ENCODE measurements around the gene FAM83G.
"Not testable (repeated sequence)": the region's sequence is repeated elsewhere in the genome, so short reads cannot be mapped to it uniquely, and the experiment has no call there.

The FAM83G gene

GRCh38 chr17:18933102-18934058 lies 71.2 kb downstream of the FAM83G start:
- TF ChIP-seq CTCF (IDR thresholded peaks at IDR 0.05; ENCODE audit: borderline replicate concordance, insufficient read depth, low read depth, low read length), result no peak
- no peak overlapping the region for H3K4me3 ChIP-seq (ENCODE audit: low read depth, low read length)

- no peak for TF ChIP-seq CTCF (IDR thresholded peaks at IDR 0.05; ENCODE audit: borderline replicate concordance, insufficient read depth, low read depth, low read length)
- no peak overlapping the region for H3K4me3 ChIP-seq (ENCODE audit: low read depth, low read length)
These were observed 72.1 kb downstream of the FAM83G start for GRCh38 chr17:18932360-18933055.

GRCh38 chr17:18928628-18929125 lies 75.9 kb downstream of the FAM83G start:
- H3K4me3 ChIP-seq (ENCODE audit: low read depth, low read length), result no peak overlapping the region
- TF ChIP-seq CTCF (IDR thresholded peaks at IDR 0.05; ENCODE audit: borderline replicate concordance, insufficient read depth, low read depth, low read length), result no peak

GRCh38 chr17:18925187-18925586 lies 79.4 kb downstream of the FAM83G start:
- TF ChIP-seq CTCF (IDR thresholded peaks at IDR 0.05; ENCODE audit: borderline replicate concordance, insufficient read depth, low read depth, low read length), result no peak

GRCh38 chr17:18922596-18922995 lies 82.0 kb downstream of the FAM83G start:
- not testable (repeated sequence) for H3K4me3 ChIP-seq (ENCODE audit: low read depth, low read length)

More at GRCh38 chr17:18925187-18925586, 79.4 kb downstream of the FAM83G start:
- H3K4me3 ChIP-seq (ENCODE audit: low read depth, low read length), result no peak overlapping the region

- no peak overlapping the region for H3K4me3 ChIP-seq (ENCODE audit: low read depth, low read length)
- TF ChIP-seq CTCF (IDR thresholded peaks at IDR 0.05; ENCODE audit: borderline replicate concordance, insufficient read depth, low read depth, low read length), result no peak
These were observed 82.6 kb downstream of the FAM83G start for GRCh38 chr17:18921912-18922451.

GRCh38 chr17:18921485-18921884 lies 83.1 kb downstream of the FAM83G start:
- no peak overlapping the region for H3K4me3 ChIP-seq (ENCODE audit: low read depth, low read length)
- no peak for TF ChIP-seq CTCF (IDR thresholded peaks at IDR 0.05; ENCODE audit: borderline replicate concordance, insufficient read depth, low read depth, low read length)
